ENCODE data around the gene GLRA1.
"Not testable (repeated sequence)": the region's sequence is repeated elsewhere in the genome, so short reads cannot be mapped to it uniquely, and the experiment has no call there.

Gene GLRA1

DNA sequence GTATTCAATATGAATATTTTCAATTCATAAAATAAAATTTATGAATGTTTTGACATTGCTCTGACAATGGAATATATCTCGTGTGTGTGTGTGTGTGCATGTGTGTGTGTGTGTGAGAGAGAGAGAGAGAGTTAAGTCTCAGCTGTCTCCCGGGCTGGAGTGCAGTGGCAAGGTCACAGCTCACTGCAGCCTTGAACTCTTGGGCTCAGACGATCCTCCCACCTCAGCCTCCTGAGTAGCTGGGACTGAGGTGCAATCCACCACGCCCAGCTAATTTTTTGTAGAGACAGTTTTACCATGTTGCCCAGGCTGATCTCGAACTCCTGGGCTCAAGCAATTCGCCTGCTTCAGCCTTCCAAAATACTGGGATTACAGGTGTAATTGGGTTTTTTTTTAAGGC is 136.8 kb downstream of the GLRA1 start:
- H3K27ac ChIP-seq, result no peak overlapping the region
- no peak for TF ChIP-seq ZFX (IDR thresholded peaks at IDR 0.05)
- no peak for TF ChIP-seq CTCF (conservative IDR thresholded peaks at IDR 0.05)

- TF ChIP-seq ZFX (IDR thresholded peaks at IDR 0.05), result no peak
- TF ChIP-seq CTCF (conservative IDR thresholded peaks at IDR 0.05), result peak; percentile 5; the same call in 1 of the 2 replicates
- no peak overlapping the region for H3K27ac ChIP-seq
Observed at GRCh38 chr5:151786468-151786867, 138.2 kb downstream of the GLRA1 start.

- TF ChIP-seq ZFX (IDR thresholded peaks at IDR 0.05), result no peak
- TF ChIP-seq CTCF (conservative IDR thresholded peaks at IDR 0.05), result no peak
- no peak overlapping the region for H3K27ac ChIP-seq
Observed at GRCh38 chr5:151784141-151784540, 140.5 kb downstream of the GLRA1 start.

- H3K27ac ChIP-seq, result not testable (repeated sequence)
Observed at GRCh38 chr5:151783664-151784063, 141.0 kb downstream of the GLRA1 start.

DNA sequence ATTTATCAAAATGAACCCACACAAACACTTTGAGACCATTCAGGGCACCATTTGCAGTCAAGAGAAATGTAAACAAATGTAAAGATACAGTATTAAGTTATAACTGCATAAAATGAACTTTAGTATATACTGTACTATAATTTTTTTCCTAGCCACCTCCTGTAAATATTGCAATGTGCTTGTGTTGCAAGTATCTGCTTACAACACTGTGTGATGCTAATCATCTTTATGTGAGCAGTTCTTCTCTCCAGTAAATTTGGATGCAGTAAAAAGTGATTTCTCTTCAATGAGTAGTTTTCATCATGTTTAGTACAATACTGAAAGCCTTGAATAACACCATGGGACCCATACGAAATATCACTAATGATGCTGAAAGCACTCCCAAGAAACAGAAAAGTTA is 143.4 kb downstream of the GLRA1 start:
- no peak for TF ChIP-seq CTCF (conservative IDR thresholded peaks at IDR 0.05)
- TF ChIP-seq ZFX (IDR thresholded peaks at IDR 0.05), result no peak
- no peak overlapping the region for H3K27ac ChIP-seq

- TF ChIP-seq CTCF (conservative IDR thresholded peaks at IDR 0.05), result no peak
- TF ChIP-seq ZFX (IDR thresholded peaks at IDR 0.05), result no peak
- H3K27ac ChIP-seq, result no peak overlapping the region
Observed at GRCh38 chr5:151780348-151780747, 144.3 kb downstream of the GLRA1 start.

DNA sequence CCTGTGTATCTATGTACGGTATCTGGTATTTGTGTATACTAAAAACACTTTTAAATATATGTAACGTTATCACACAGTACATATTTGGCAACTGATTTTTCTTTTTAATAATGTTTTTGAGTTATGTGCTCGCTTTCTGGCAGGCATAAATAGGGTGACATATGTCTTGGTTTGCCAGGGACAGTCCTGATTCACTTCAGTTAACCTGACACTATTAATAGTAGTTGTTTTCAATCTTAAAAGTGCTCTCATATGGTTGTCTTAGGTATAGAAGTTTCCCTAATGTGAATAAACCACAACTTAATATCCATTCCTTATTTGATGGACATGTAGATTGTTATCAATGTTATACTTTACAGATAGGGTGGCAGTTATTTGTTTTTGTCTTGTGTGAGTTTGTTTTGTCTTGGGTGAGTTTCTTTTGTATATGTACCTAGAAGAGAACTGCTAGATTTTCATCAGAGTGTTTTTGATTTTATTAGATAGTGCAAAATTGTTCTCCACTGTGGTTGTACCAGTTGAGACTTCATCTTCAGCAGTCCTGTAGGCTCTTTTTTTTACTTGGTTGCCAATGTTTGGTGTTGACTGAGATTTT is 145.0 kb downstream of the GLRA1 start:
- H3K27ac ChIP-seq, result no peak overlapping the region
- TF ChIP-seq ZFX (IDR thresholded peaks at IDR 0.05) (no peak), CTCF (conservative IDR thresholded peaks at IDR 0.05) (no peak)

DNA sequence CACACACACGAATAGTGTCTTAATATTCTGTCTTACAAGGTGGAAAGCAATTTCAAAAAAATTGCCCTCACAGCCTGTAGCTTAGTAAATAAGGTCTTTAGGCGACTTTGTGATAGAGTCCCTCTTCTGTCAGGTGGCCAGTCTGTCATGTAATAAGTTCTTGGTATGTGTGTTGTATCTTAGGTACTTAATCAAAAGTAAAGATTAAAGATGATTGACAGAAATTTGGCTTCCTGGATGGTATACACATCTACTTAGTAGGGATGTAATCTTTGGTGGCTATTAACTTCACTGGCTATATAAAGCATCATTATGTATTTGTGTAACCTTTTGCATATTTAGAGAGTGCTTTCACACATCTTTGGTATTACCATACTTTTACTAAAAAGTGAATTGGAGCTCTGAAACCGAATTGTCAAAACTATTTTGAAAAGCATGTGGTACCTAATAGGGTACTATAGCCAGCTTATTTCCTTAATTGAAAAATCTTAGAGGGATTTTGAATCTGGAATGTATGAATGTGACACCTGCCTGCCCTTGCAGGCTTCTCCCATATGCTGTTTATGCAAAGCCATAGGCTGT is 149.5 kb downstream of the GLRA1 start:
- TF ChIP-seq ZFX (IDR thresholded peaks at IDR 0.05), result no peak
- TF ChIP-seq CTCF (conservative IDR thresholded peaks at IDR 0.05), result no peak
- H3K27ac ChIP-seq, result no peak overlapping the region
